ENCODE data around the gene RECK. TPM values are rescaled to one million over a fixed set of nuclear protein-coding genes. Genes with fewer than 3 reads are reported as not detected.

Gene RECK
- total RNA-seq, 1 donor from 2014 or later: 22.0 TPM

DNA sequence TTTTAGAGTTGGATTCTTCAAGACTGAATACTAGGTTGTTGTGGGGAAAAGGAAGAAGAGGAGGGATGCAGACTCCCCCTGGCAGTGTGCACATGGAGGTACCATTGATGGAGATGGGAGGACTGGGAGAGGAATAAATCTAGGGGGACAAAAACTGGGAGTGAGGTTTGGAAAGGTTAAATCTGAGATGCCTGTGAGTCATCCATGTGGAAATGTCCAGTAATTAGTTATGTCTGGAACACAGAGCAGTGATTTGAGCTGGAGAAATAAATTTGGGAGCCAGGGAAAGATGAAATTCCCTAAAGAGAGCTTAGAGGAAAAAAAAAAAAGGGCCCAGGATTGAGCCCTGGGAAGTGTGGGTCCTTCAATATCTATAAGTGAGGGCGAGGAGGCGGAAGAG, 124.5 kb downstream of the RECK start:
- no peak for DNase-seq

DNA sequence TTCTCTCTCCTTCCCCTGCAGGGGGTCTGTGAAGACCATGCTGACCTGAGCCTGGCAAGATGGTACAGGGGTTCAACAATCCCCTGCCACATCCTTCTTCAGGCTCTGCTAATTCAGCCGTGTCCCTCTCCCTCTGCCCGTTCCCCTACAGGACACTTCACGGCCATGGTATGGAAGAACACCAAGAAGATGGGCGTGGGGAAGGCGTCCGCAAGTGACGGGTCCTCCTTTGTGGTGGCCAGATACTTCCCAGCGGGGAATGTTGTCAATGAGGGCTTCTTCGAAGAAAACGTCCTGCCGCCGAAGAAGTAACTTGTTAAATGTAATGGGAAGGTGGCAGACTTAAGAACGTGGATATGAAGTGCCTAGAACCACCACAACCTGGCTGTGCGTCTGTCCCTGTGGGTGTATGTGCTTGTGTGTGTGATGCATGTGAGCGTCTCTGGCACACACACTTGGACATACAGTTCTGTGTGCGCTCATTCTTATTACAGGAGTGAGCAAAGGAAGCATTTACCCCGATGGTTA, 125.6 kb downstream of the RECK start:
- DNase-seq: no peak

DNA sequence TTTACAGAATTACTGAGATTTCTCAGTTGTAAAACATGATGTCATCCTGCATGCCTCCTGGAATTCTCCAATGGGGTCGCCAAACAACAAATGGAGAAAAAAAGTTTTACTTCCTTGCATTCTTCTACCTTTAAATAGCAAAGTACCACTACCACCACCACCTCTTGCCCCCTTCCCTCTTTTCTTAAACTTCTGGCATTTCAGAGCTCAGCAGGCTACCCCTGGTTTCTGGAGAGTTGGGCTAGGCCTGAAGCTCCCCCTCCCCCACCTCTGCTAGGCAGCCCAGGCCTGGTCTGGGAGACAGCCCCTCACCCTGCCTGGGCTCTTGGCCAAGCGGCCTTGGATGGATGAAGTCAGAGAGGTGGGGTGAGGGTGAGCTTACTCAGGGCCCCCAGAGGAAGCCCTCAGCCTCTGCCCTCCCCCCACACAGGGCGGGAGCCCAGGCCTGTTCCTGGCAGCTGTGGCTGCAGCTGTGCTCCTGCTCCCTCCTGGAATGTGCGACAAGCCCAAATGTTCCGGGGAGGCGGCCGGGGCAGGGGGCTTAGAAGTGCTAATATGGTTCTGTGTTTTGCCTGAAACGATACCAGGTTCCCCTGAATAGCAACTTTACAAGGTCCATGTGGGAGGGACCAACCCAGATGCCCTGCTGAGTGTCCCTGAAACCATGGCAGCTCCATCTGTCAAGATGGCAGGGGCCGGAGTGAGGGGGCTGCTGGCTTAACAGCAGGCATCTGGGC, 126.5 kb downstream of the RECK start:
- peak; percentile 86 for DNase-seq

GRCh38 chr9:36163786-36164170, 127.1 kb downstream of the RECK start:
- DNase-seq: peak; percentile 23

DNA sequence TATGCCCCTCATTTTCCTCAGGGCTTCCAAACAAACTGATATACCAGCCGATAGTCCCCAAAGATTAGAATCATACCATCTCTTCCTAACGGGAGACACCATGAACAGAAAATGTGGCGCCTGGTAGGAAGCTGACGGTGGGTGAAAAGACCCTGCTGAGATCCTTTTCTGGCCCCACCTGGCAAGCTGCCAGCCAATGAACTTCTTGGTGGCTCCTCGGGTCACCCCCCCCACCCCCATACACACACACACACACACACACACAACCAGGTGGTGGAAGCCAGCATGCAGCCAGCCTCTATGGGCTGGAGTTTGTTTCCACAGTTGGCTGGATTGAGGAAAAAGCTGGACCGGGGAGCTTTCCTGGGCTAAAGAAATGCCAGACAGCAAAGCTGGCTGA, 127.7 kb downstream of the RECK start:
- DNase-seq: no peak

GRCh38 chr9:36164989-36165388, 128.3 kb downstream of the RECK start:
- DNase-seq: no peak

DNA sequence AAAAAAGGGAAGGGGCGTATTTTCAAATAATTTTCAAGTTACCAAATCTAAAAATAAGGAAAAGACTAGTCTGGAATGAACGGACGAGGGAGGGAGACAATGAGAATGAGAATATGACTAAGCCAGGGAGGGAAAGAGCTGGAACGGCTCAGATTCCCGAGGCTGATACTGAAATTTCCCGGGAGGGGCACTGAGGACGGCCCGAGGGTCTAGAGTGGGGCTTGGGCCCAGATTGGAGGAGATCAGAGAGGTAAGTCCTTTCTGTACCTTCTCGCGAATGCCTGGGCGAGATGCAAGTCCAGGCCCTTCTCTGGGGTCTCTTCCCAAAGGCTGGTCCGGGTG, 129.1 kb downstream of the RECK start:
- peak; percentile 26 for DNase-seq

GRCh38 chr9:36166168-36166927, 129.6 kb downstream of the RECK start:
- peak; percentile 84 for DNase-seq

DNA sequence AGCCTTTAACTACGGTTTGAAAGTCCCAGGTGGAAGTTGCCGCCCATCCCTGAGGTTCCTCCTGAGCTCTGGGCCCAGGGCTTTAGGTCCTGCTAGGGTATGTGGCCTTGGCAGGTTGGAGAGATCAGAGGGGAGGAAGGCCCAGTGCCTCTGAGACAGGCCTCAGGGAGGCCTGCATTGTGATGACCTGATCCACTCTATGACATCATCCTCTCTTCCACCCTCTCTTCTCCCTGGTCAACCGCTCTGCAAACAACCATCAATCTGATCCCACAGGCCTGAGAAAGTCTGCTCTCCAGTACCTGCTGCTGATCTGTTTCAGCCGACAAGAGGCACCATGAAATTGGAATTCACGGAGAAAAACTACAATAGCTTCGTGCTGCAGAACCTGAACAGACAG, 132.5 kb downstream of the RECK start, which contains the start of gene CCIN:
CCIN (plus strand) TSS at position 223 of the 400 bp plus-strand sequence; CDS start at position 338, 115 bp downstream.
- DNase-seq: no peak

GRCh38 chr9:36169708-36170107, 133.0 kb downstream of the RECK start:
- no peak for DNase-seq

DNA sequence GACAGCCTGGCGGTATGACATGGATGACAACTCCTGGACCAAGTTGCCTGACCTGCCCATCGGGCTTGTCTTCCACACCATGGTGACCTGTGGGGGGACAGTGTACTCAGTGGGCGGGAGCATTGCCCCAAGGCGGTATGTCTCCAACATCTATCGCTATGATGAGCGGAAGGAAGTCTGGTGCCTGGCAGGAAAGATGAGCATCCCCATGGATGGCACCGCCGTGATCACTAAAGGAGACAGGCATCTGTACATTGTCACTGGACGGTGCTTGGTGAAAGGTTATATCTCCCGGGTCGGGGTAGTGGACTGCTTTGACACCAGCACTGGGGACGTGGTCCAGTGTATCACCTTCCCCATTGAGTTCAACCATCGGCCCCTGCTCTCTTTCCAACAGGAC, 133.8 kb downstream of the RECK start:
- DNase-seq: no peak

DNA sequence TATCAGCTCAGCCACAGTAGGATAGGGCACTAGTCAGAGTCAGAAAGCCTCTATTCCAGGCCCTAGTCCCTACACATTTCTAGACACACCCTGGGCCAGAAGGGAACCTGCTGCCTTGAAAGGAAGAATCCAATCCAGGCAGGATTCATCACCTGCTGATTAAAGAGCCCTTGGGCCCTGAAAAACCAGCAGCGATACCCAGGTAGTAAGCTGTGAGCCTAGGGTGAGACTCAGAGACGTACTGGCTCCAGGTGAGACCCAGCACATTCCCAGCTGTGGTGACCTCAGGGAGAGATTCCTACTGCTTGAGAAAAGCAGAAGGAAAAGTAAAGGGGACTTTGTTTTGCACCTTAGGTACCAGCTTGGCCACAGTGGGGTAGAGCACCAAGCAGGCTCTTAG, 137.1 kb downstream of the RECK start:
- no peak for DNase-seq

Other genes starting within 250 kb of the RECK start
- gene NPR2, start 245.3 kb upstream of the RECK start, total RNA-seq: 2.7 and 10.8 TPM in 2 replicates
- 0.19 TPM in 1 of 2 replicates, not detected in the other for gene SPAG8, start 224.7 kb upstream of the RECK start, total RNA-seq
- 5.8 and 11.5 TPM in 2 replicates for gene HINT2, start 221.9 kb upstream of the RECK start, total RNA-seq
- not detected in 2 replicates for gene FAM221B, start 208.2 kb upstream of the RECK start, total RNA-seq
- gene TMEM8B, start 207.7 kb upstream of the RECK start, total RNA-seq: under 0.01 and 0.23 TPM in 2 replicates
- gene OR13J1, start 166.5 kb upstream of the RECK start, total RNA-seq: not detected in 2 replicates
- 0.93 and 2.6 TPM in 2 replicates for gene HRCT1, start 130.7 kb upstream of the RECK start, total RNA-seq
- gene SPAAR, start 127.4 kb upstream of the RECK start, total RNA-seq: 3.2 and 3.8 TPM in 2 replicates
- not detected in 2 replicates for gene OR2S2, start 78.8 kb upstream of the RECK start, total RNA-seq
- gene GLIPR2, start 99.8 kb downstream of the RECK start, total RNA-seq: 32.4 and 45.6 TPM in 2 replicates
- under 0.01 and 0.19 TPM in 2 replicates for gene CCIN, start 132.5 kb downstream of the RECK start, total RNA-seq
- 338 and 359 TPM in 2 replicates for gene CLTA, start 154.0 kb downstream of the RECK start, total RNA-seq
- gene GNE, start 221.5 kb downstream of the RECK start, total RNA-seq: 22.8 and 23.0 TPM in 2 replicates

Measured in dermis blood vessel endothelial cell (primary cell).